ENCODE measurements around the gene HYOU1. TPM values are rescaled to one million over a fixed set of nuclear protein-coding genes. Genes with fewer than 3 reads are reported as not detected.

HYOU1 gene
- total and polyA plus RNA-seq, 10 donors: 12.3 to 131 (median 72.0) TPM

GRCh38 chr11:119030029-119030328 is 27.0 kb downstream of the HYOU1 start:
- peak overlapping the region; percentile 63 to 83 (median 72) for H3K4me3 ChIP-seq
- 3 to 12% (median 7%) methylated on average over 4 to 13 of the region's 13 CpGs for WGBS, 5 donors
- TF ChIP-seq POLR2AphosphoS5 (IDR thresholded peaks at IDR 0.05) (no peak), POLR2A (IDR thresholded peaks at IDR 0.05) (no peak), CTCF (IDR thresholded peaks at IDR 0.05 in 8 of 11, conservative IDR thresholded peaks at IDR 0.05 in 3 of 11) (no peak)
- DNase-seq: no peak
- H3K27ac ChIP-seq: peak overlapping the region; percentile 64 to 87 (median 76)
- no peaks in the 10 kb centered on the region for H3K9me3 ChIP-seq
- H3K4me1 ChIP-seq: peaks cover 9 to 47% (median 33%) of the 10 kb centered on the region in 6 donors
- no peaks in the 10 kb centered on the region for H3K27me3 ChIP-seq (replicated peaks in 1 of 7)
- intact Hi-C loops (cut with DNase I; ENCODE audit: low total_unique reads): no loop called here
- peaks cover 0 to 36% (median 10%) of the 10 kb centered on the region in 6 donors for H3K36me3 ChIP-seq

GRCh38 chr11:119029340-119030028 is 27.5 kb downstream of the HYOU1 start:
- H3K36me3 ChIP-seq: peaks cover 0 to 41% (median 15%) of the 10 kb centered on the region in 6 donors
- no peaks in the 10 kb centered on the region for H3K9me3 ChIP-seq
- peak; percentile 59 for DNase-seq
- intact Hi-C loops (cut with DNase I; ENCODE audit: low total_unique reads): no loop called here
- H3K4me3 ChIP-seq: peak overlapping the region; percentile 63 to 83 (median 72)
- peak overlapping the region in 6 of 8 donors; percentile 72 to 87 (median 80) for H3K27ac ChIP-seq
- H3K4me1 ChIP-seq: peaks cover 14 to 52% (median 37%) of the 10 kb centered on the region in 6 donors
- no peak for TF ChIP-seq POLR2AphosphoS5 (IDR thresholded peaks at IDR 0.05)
- no peak for TF ChIP-seq POLR2A (IDR thresholded peaks at IDR 0.05)
- TF ChIP-seq CTCF (IDR thresholded peaks at IDR 0.05 in 8 of 11, conservative IDR thresholded peaks at IDR 0.05 in 3 of 11): no peak
- 59 to 66% (median 64%) methylated on average over 10 of the region's 10 CpGs for WGBS, 5 donors
- no peaks in the 10 kb centered on the region for H3K27me3 ChIP-seq (replicated peaks in 1 of 7)

- TF ChIP-seq POLR2AphosphoS5 (IDR thresholded peaks at IDR 0.05) (no peak), CTCF (IDR thresholded peaks at IDR 0.05 in 8 of 11, conservative IDR thresholded peaks at IDR 0.05 in 3 of 11) (no peak), POLR2A (IDR thresholded peaks at IDR 0.05) (no peak)
- H3K27me3 ChIP-seq (replicated peaks in 1 of 7): no peaks in the 10 kb centered on the region
- peak overlapping the region in 6 of 8 donors; percentile 26 to 87 (median 80) for H3K27ac ChIP-seq
- intact Hi-C loops (cut with DNase I; ENCODE audit: low total_unique reads): no loop called here
- peak; percentile 48 for DNase-seq
- 70 to 95% (median 93%) methylated on average over 1 of the region's 1 CpG for WGBS, 5 donors
- peaks cover 0 to 46% (median 20%) of the 10 kb centered on the region in 6 donors for H3K36me3 ChIP-seq
- no peaks in the 10 kb centered on the region for H3K9me3 ChIP-seq
- peak overlapping the region in 2 of 8 donors; percentile 77 to 83 for H3K4me3 ChIP-seq
- H3K4me1 ChIP-seq: peaks cover 14 to 57% (median 40%) of the 10 kb centered on the region in 6 donors
These were observed 28.0 kb downstream of the HYOU1 start for GRCh38 chr11:119029069-119029339.

GRCh38 chr11:119028346-119029068 is 28.5 kb downstream of the HYOU1 start:
- WGBS, 5 donors: 62 to 92% (median 87%) methylated on average over 5 to 9 of the region's 9 CpGs
- H3K27ac ChIP-seq: peak overlapping the region in 3 of 8 donors; percentile 81 to 87 (median 85)
- TF ChIP-seq CTCF (IDR thresholded peaks at IDR 0.05 in 8 of 11, conservative IDR thresholded peaks at IDR 0.05 in 3 of 11) (no peak), POLR2AphosphoS5 (IDR thresholded peaks at IDR 0.05) (no peak), POLR2A (IDR thresholded peaks at IDR 0.05) (no peak)
- peaks cover 0 to 51% (median 24%) of the 10 kb centered on the region in 6 donors for H3K36me3 ChIP-seq
- no peaks in the 10 kb centered on the region for H3K9me3 ChIP-seq
- intact Hi-C loops (cut with DNase I; ENCODE audit: low total_unique reads): no loop called here
- no peaks in the 10 kb centered on the region for H3K27me3 ChIP-seq (replicated peaks in 1 of 7)
- no peak overlapping the region for H3K4me3 ChIP-seq
- peaks cover 14 to 62% (median 41%) of the 10 kb centered on the region in 6 donors for H3K4me1 ChIP-seq
- peak; percentile 64 for DNase-seq
